Fibroblast of upper back skin (primary cell): ENCODE measurements around the gene CCL21.
"Not testable (repeated sequence)": the region's sequence is repeated elsewhere in the genome, so short reads cannot be mapped to it uniquely, and the experiment has no call there.

Source experiments
- DNase-seq: peaks from one replicate; pipeline ENCODE4 v3.0.0-alpha.2; 2013

Gene CCL21

DNA sequence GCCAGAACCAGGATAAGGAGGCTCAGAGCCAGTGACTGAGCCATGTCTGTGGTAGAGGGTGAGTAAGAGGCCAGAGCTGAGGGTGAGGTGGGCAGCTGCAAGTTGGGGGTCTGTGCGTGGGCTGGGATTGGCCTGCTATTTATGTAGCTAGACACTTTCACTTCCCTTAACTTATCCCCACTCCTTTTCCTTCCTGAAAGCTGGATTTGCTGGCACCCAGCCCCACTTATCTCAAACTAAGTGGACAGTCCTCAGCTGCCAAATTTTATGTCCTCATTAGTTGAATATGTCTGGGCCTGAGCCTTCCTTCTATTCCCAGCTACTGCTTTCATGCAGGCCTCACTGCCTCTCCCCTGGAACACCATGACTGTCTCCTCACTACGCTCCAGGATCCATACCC lies at the start of gene CCL21:
Gene CCL21, minus strand, starts transcription at position 114 of the 400 bp plus-strand sequence. Its CDS starts 70 bp downstream, at position 44.
- no peak for DNase-seq

DNA sequence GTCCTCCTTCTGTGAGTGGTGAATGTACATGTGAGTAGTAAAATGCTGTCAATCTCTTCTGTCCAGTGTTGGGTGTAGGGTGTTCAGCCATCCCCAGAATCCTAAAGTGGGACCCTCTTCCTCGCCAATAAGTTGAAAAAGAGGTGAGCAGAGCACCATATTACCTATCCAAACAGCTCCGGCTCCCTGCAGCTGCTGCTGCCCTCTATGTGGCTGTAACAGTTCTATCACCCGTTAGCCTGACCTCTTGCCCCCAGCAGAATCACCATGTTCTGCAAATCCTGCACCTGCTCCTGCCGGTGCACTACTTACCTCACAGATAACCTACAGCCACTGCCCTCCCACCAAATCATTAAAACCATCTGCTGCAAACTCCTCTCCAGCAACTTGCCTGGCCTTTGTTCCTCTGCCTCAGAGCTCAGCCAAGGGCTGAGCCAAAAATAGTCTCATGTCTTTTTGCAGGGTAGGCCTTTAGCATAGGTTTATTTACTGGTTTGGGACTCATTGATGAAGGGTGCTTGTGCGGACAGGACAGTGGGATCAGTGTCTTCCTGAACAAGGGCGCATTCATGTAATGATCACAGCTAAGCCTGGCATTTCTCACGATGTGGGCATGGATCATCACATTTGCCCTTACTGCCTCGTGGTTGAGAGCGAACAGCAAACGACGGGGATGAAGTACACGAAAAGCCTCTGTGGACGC lies 49.6 kb upstream of the CCL21 start:
- DNase-seq, result no peak

DNA sequence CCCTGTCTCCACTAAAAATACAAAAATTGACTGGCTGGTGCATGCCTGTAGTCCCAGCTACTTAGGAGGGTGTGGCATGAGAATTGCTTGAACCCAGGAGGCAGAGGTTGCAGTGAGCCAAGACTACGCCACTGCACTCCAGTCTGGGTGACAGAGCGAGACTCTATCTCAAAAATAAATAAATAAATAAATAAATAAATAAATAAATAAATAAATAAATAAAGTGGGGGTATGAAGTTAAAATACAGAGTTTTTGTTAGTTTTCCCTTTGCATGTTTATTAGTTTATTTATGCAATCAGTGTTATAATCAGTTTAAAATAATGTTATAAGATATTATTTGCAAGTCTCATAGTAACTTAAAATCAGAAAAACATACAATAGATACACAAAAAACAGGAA lies 40.4 kb upstream of the CCL21 start:
- DNase-seq, result not testable (repeated sequence)

GRCh38 chr9:34746526-34746925 lies 36.6 kb upstream of the CCL21 start:
- DNase-seq, result no peak

GRCh38 chr9:34744295-34745221 lies 34.6 kb upstream of the CCL21 start:
- peak; percentile 31 for DNase-seq

DNA sequence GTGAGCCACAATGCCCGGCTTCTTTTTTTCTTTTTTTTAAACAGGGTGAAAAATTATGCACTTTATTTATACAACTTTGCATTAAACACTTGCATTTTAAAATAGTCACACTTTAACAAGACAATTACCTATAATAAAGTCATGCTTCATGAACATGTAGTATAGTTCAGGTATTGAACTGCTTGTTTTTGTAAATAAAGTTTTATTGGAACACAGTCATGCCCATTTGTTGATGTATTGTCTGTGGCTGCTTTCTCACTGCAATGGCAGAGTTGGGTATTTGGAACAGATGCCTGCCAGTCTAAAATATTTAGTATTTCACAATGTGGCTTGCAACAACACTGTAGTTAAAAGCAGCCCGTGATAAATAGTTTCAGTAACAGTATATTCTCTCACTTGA lies 32.8 kb upstream of the CCL21 start:
- no peak for DNase-seq

GRCh38 chr9:34741628-34742027 lies 31.7 kb upstream of the CCL21 start:
- DNase-seq, result peak; percentile 6

- DNase-seq, result not testable (repeated sequence)
Measured at GRCh38 chr9:34740176-34740575, 30.2 kb upstream of the CCL21 start.

GRCh38 chr9:34737677-34738260 lies 27.8 kb upstream of the CCL21 start:
- no peak for DNase-seq

DNA sequence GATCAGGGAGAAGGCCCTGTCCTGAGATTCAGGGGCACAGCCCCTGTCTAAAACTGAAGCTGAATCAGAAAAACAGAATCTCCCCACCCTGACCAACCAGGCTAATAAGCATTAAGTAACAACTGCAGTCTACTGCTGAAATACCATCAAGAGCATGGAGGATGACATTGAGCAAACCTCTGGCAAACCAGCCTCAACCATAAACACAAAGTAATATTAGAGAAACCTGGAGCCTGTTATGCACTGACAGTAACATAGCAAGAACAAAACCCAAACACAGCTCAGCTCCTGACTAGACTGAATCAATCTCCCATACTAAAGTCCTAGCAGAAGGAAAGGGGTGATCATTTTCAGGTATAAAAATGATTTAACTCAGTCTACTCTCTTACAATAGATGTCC lies 24.8 kb upstream of the CCL21 start:
- DNase-seq, result no peak

DNA sequence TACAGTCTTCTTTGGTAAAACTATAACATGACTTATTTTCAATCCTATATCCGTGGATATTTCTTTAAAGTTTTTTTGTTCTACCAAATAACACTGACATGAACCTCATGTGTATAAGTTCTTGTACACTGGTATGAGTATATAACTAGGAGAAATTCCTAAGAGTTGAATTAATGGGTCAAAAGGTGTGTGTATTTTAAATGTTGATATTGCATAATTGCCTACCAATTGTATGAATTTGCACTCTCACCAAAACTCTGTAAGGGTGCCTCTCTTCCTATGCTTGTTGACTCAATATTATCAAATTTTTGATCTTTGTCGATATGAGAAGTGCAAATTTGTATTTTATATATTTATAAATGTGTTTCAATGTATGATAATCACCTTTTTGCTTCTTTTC lies 22.9 kb upstream of the CCL21 start:
- DNase-seq, result no peak

GRCh38 chr9:34732478-34732877 lies 22.5 kb upstream of the CCL21 start:
- DNase-seq, result no peak

GRCh38 chr9:34723141-34723540 lies 13.2 kb upstream of the CCL21 start:
- DNase-seq, result no peak

DNA sequence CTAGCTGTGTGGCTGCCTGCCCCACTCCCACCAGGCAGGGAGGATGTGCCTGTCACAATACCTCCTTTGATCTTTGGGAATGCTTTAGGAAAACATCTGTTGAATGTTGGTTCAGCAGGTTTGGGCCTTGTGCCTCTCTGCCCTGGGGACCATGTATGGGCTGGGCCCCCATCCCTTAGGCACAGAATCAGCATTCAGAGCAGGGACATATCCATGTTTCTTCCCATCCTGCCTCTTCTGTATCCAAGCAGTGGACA lies 9.8 kb upstream of the CCL21 start:
- not testable (repeated sequence) for DNase-seq

- no peak for DNase-seq
Measured at GRCh38 chr9:34719021-34719768, 9.3 kb upstream of the CCL21 start.

GRCh38 chr9:34717996-34718614 lies 8.2 kb upstream of the CCL21 start:
- no peak for DNase-seq

- no peak for DNase-seq
Measured at GRCh38 chr9:34716711-34717110, 6.8 kb upstream of the CCL21 start.

DNA sequence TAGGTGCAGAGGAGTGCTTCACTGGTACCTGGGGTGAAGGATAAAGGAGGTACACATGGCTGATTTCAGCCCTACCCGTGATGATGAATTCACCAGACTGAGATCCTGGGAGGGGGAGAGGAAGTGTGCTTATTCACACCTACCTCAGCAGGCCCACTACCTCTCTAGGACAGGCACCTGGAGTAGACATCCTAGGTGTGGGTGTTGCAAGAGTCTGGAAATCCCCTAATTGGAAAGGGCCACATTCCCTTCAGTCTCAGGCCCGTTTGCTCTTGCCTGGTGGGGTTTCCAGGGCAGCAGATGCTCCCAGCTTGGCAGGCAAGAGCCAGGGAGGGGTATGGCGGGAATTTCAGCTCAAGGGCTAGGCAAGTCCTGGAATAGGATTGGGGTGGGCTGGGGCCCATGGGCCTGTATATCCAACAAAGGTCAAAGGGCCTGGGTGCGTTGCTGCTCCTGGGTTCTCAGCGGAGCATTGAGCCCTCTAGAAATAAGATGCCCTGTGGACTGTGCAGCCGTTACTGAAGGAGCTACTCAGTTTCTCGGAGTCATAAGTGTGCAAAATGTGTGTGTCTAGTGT lies 5.8 kb upstream of the CCL21 start:
- no peak for DNase-seq

DNA sequence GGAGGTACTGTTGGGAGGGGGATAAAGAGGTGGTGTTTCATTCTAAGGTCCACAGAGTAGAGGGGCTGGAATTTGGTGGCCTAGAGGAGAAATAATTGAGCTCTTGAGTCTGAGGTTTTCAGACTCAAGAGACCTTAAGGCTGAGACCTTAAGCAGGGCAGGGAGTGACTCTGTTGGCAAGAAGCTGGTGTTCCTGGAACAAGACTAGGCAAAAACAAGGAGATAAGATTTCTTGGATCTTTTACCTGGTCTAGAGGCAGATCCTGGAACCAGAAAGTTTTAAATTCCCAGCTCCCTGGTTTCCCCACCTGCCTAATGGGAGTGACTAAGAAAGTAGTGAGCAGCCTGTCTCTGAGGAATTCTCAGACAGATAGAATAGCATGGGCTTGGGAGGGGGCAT lies 4.1 kb upstream of the CCL21 start:
- DNase-seq, result no peak

GRCh38 chr9:34712140-34712539 lies 2.2 kb upstream of the CCL21 start:
- DNase-seq, result no peak

DNA sequence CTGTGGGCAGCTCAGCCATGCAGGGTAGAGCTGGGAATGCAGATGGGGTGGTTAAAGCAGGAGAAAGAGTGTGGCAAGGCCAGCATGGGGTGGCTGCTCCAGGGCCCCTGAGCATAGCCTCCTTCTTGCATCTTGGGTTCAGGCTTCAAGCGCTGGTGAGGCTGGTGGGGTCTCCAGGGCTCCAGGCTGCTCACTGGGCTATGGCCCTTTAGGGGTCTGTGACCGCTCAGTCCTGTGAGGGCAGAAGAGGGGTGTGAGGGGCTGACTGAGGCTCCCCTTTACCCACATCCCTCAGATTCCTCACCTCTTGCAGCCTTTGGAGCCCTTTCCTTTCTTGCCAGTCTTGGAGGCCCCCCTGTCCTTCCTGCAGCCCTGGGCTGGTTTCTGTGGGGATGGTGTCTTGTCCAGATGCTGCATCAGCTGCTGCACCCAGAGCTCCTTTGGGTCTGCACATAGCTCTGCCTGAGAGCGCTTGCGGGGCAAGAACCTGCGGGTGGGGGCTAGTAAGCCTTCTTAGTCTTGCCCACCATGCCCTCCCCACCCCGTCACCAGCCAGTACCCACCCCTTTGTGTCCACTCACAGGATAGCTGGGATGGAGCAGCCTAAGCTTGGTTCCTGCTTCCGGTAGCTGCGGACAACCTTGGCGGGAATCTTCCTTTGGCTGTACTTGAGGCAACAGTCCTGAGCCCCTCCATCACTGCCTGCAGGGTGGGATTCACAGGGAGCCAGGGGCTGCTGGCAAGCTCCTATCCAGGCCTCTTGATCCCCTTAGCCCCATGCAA lies 549 bp downstream of the CCL21 start:
- DNase-seq, result no peak

DNA sequence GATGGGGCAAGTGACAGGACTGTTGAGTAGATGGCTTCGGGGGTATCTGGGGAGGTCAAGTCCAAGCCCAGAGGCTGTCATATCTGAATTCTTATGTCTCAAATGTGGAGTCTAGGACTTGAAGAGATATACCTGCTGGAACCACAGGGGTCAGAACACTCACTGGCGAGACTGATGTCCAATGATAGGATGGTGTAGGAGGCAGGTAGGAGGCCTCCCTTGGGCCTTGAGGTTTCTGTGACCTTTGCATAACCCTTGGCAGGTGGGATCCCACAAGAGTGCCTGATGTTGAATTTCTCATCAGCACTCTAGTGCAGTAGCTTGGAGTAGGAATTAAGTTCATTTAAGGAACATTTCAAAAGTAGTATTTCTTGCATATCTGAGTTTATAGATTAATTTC lies 2.8 kb downstream of the CCL21 start:
- DNase-seq, result no peak
